Kidney (tissue), 14 donors: ENCODE data around the gene SLC9A3. TPM values are rescaled to one million over a fixed set of nuclear protein-coding genes. Genes with fewer than 3 reads are reported as not detected.

Experiments used
- DNase-seq, 5 donors: peaks; one replicate each; pipeline ENCODE4 v3.0.0-alpha.2; 2013 to 2020
- FAIRE-seq: peaks from 2 replicates; lab custom pipeline; 2012; peaks lifted over from hg19 to GRCh38; lab: Jason Lieb, UNC
- H3K27ac ChIP-seq, 2 donors: one replicate each; pipeline ENCODE4 v1.7.0; 2013; ENCODE audit warnings: low read depth in 2 of 2, low read length in 2 of 2, inconsistent platforms in 1 of 2
- H3K27me3 ChIP-seq: one replicate; pipeline ENCODE4 v1.7.1; 2013; ENCODE audit warnings: low read length, inconsistent platforms; ENCODE audit not compliant: control insufficient read depth, insufficient read depth
- H3K36me3 ChIP-seq, 3 donors: one replicate each; pipeline versions ENCODE4 v1.7.0 to v1.7.1; 2013; ENCODE audit warnings: low read length in 3 of 3, control low read depth in 1 of 3, inconsistent platforms in 1 of 3; ENCODE audit not compliant: insufficient read depth in 3 of 3, control insufficient read depth in 2 of 3
- H3K4me1 ChIP-seq, 3 donors: one replicate each; pipeline versions ENCODE4 v1.7.0 to v1.7.1; 2013; ENCODE audit warnings: low read length in 3 of 3, inconsistent platforms in 1 of 3, low read depth in 1 of 3; ENCODE audit not compliant: control insufficient read depth in 2 of 3, insufficient read depth in 2 of 3
- H3K4me3 ChIP-seq, 3 donors: one replicate each; pipeline versions ENCODE4 v1.7.0 to v1.8.1; 2013; ENCODE audit warnings: low read length in 3 of 3, control low read depth in 1 of 3, inconsistent platforms in 1 of 3
- H3K9ac ChIP-seq, 3 donors: one replicate each; pipeline versions ENCODE4 v1.7.0 to v1.7.1; 2013; ENCODE audit warnings: low read length in 3 of 3, control low read depth in 1 of 3, inconsistent platforms in 1 of 3
- H3K9me3 ChIP-seq, 3 donors: one replicate each; pipeline versions ENCODE4 v1.7.0 to v1.7.1; 2013; ENCODE audit warnings: low read length in 3 of 3, control low read depth in 1 of 3, inconsistent platforms in 1 of 3; ENCODE audit not compliant: control insufficient read depth in 2 of 3, insufficient read depth in 1 of 3
- CTCF ChIP-seq: IDR thresholded peaks from 3 replicates; pipeline ENCODE4 v1.5.1; 2012; ENCODE audit warnings: mild to moderate bottlenecking, moderate library complexity, borderline replicate concordance; ENCODE audit not compliant: insufficient read depth; ENCODE audit errors: extremely low read depth
- intact Hi-C: fragments of 100-400 bp; cut with DNase I; formaldehyde crosslinking; loops from one replicate; pipeline ENCODE4 v1.11.1; 2022
- polyA plus RNA-seq: library from polyadenylated mRNA; stranded (reverse); fragments of 350-450 nt; fragmentation: Illumina TruSeq; extraction: RNeasy Lipid Tissue Mini Kit (QIAGEN cat#74804); gene quantifications from one replicate; pipeline ENCODE4 v1.2.3, GENCODE V29; 2014; ENCODE audit warnings: low read depth, low replicate concordance; ENCODE audit not compliant: insufficient read depth
- total RNA-seq: library from RNA; stranded (reverse); fragmentation: NEBNext Ultra II Directional; extraction: Animal tissue kit (Norgen Biotek cat#: 25700); gene quantifications from one replicate; pipeline ENCODE4 v1.2.1, GENCODE V29; 2021
- donor health status: control.
- donor health status: control.
- donor health status: control.
- donor health status: control.
- donor health status: control.
- donor health status: DM: yes; HTN: yes; CAD: no.
- donor health status: Normal renal cell carcinoma (clear cell type).

The SLC9A3 gene
- total and polyA plus RNA-seq, 2 donors from 2014 or later, result 10.5 to 36.9 TPM

- Histone ChIP-seq H3K9ac (no peak overlapping the region), H3K9me3 (no peaks in the 10 kb centered on the region), H3K4me1 (no peaks in the 10 kb centered on the region), H3K27ac (no peak overlapping the region), H3K36me3 (peaks cover 0 to 24% (median 20%) of the 10 kb centered on the region in 3 donors), H3K4me3 (no peak overlapping the region), H3K27me3 (no peaks in the 10 kb centered on the region)
- FAIRE-seq (no peak), DNase-seq (no peak)
- TF ChIP-seq CTCF, result no peak
- intact Hi-C loops, result no loop called here
These were observed 60.9 kb downstream of the SLC9A3 start for GRCh38 chr5:463301-463700.

GRCh38 chr5:462051-462481, 62.2 kb downstream of the SLC9A3 start:
- Histone ChIP-seq H3K9me3 (no peaks in the 10 kb centered on the region), H3K27ac (no peak overlapping the region), H3K4me3 (no peak overlapping the region), H3K27me3 (no peaks in the 10 kb centered on the region), H3K4me1 (no peaks in the 10 kb centered on the region), H3K9ac (no peak overlapping the region), H3K36me3 (peaks cover 0 to 36% (median 25%) of the 10 kb centered on the region in 3 donors)
- TF ChIP-seq CTCF, result no peak
- peak in 2 of 5 donors; percentile 24 to 66 for DNase-seq
- FAIRE-seq, result no peak
- intact Hi-C loops, result no loop called here

- Histone ChIP-seq H3K9ac (no peak overlapping the region), H3K27me3 (no peaks in the 10 kb centered on the region), H3K4me1 (no peaks in the 10 kb centered on the region), H3K4me3 (no peak overlapping the region), H3K36me3 (peaks cover 0 to 42% (median 25%) of the 10 kb centered on the region in 3 donors), H3K9me3 (no peaks in the 10 kb centered on the region), H3K27ac (no peak overlapping the region)
- intact Hi-C loops, result no loop called here
- DNase-seq (peak in 1 of 5 donors; percentile 64), FAIRE-seq (no peak)
- TF ChIP-seq CTCF, result no peak
These were observed 64.0 kb downstream of the SLC9A3 start for GRCh38 chr5:460273-460625.
